Measurements from ENCODE around the gene EBNA1BP2.
A peak's percentile ranks its signal among the peaks of the same experiment; 100 is the strongest.

EBNA1BP2 gene

DNA sequence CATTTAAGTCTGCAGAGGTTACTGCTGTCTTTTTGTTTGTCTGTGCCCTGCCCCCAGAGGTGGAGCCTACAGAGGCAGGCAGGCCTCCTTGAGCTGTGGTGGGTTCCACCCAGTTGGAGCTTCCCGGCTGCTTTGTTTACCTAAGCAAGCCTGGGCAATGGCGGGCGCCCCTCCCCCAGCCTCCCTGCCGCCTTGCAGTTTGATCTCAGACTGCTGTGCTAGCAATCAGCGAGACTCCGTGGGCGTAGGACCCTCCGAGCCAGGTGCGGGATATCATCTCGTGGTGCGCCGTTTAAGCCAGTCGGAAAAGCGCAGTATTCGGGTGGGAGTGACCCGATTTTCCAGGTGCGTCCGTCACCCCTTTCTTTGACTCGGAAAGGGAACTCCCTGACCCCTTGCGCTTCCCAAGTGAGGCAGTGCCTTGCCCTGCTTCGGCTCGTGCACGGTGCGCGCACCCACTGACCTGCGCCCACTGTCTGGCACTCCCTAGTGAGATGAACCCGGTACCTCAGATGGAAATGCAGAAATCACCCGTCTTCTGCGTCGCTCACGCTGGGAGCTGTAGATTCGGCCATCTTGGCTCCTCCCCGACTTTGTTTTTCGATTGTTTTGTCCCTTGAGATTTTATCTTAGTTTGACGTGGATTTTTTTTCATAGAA, 52.0 kb downstream of the EBNA1BP2 start:
- peak; percentile 33 for DNase-seq (ENCODE audit: low spot score)
